GM13976 (cell line): ENCODE measurements around the gene KRT2.

Experiments used
- DNase-seq: peaks from one replicate; pipeline ENCODE4 v3.0.0; 2012; ENCODE audit warnings: low spot score
- in situ Hi-C: fragments of 300-500 bp; cut with MboI; formaldehyde crosslinking; loops from one replicate; pipeline ENCODE4 v1.12.0; 2022; ENCODE audit warnings: low sequenced_read_pairs, mixed read lengths, inconsistent platforms; ENCODE audit not compliant: unreplicated experiment
- TF ChIP-seq, protein P1 (sequence below): IDR thresholded peaks from 2 replicates; pipeline ENCODE4 v1.5.1; 2012; ENCODE audit warnings: borderline replicate concordance, mild to moderate bottlenecking; ENCODE audit not compliant: insufficient read depth; ENCODE audit errors: extremely low read depth, missing control alignments, control extremely low read depth

The KRT2 gene

GRCh38 chr12:52689936-52690335 is 37.9 kb upstream of the KRT2 start:
- in situ Hi-C loops = no loop called here
- TF ChIP-seq, protein P1, sequence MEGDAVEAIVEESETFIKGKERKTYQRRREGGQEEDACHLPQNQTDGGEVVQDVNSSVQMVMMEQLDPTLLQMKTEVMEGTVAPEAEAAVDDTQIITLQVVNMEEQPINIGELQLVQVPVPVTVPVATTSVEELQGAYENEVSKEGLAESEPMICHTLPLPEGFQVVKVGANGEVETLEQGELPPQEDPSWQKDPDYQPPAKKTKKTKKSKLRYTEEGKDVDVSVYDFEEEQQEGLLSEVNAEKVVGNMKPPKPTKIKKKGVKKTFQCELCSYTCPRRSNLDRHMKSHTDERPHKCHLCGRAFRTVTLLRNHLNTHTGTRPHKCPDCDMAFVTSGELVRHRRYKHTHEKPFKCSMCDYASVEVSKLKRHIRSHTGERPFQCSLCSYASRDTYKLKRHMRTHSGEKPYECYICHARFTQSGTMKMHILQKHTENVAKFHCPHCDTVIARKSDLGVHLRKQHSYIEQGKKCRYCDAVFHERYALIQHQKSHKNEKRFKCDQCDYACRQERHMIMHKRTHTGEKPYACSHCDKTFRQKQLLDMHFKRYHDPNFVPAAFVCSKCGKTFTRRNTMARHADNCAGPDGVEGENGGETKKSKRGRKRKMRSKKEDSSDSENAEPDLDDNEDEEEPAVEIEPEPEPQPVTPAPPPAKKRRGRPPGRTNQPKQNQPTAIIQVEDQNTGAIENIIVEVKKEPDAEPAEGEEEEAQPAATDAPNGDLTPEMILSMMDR = no peak

GRCh38 chr12:52689239-52689638 is 37.2 kb upstream of the KRT2 start:
- TF ChIP-seq, protein P1 = no peak
- in situ Hi-C loops = no loop called here
- DNase-seq = no peak

More at GRCh38 chr12:52689936-52690335, 37.9 kb upstream of the KRT2 start:
- DNase-seq = no peak

DNA sequence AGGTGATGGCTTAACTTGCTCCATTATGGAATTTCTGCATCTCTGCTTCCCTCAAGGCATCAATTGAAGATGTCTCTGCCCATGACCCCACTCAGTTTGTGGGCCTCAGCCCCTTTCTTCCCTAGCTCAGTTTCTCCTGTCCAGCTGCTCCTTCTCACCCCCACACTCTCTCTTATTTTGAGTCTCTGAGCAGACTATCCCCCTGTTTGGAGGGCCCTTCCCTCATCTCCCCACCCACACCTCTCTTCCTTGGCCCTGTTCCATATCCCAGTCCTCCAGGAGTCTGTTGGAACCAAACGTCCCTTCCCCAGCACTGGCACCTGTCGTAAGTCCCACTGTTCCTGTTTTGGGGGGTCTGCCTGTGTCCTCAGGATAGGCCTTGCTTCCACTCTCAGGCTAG is 36.5 kb upstream of the KRT2 start:
- in situ Hi-C loops = no loop called here
- no peak for DNase-seq
- TF ChIP-seq, protein P1 = no peak

- no peak for DNase-seq
- in situ Hi-C loops = no loop called here
- TF ChIP-seq, protein P1 = no peak
Measured at GRCh38 chr12:52687497-52688385, 35.7 kb upstream of the KRT2 start.

DNA sequence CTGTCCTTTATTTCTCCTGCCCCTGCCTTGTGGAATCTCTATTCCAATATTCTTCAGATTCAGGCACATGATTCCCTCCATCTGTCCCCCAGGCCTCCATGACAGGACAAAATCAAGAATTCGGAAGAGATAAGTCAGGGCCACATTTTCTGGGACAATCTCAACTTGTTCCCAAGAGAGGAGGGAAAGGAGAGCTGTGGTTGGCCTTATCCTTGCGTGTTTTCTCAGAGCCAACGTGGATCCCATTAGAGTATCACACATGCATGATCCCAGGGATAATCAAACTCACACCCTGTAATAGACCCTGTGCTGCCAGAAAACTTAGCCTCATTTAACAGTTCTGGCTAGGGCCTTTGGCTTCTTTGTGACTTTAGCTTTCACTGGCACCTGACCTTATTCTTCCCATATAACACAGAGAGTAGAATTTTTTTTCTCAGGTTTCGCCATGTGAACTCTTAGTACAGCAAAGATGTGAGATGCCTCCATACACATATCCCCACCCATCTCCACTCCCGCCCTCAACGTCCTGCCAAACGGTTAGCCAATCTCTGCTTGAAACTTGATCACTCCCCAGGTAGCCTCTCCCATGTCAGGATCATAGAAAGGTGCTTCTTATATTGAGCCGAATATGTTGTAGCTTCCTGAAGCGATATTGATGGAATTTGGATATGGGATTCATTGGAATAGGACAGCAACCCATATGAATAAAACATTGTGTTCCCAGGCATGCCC is 34.9 kb upstream of the KRT2 start:
- TF ChIP-seq, protein P1 = no peak
- in situ Hi-C loops = no loop called here
- DNase-seq = no peak

- DNase-seq = no peak
Measured at GRCh38 chr12:52686063-52686462, 34.1 kb upstream of the KRT2 start.

More at GRCh38 chr12:52686063-52686462, 34.1 kb upstream of the KRT2 start:
- in situ Hi-C loops = no loop called here
- TF ChIP-seq, protein P1 = no peak
